ENCODE measurements around the gene NCOA5.

NCOA5 gene

GRCh38 chr20:46127396-46128010 is 37.7 kb upstream of the NCOA5 start:
- H3K23ac ChIP-seq (ENCODE audit: low read depth, low read length, poor library complexity) = no peak overlapping the region
- peaks cover 0 to 34% (median 16%) of the 10 kb centered on the region in 3 experiments for H3K27me3 ChIP-seq (ENCODE audit: control insufficient read depth in 3 of 3, insufficient read depth in 3 of 3, low read depth in 1 of 3, low read length in 3 of 3)
- no peak overlapping the region for H2BK12ac ChIP-seq (ENCODE audit: low read length)
- no peak overlapping the region for H2BK5ac ChIP-seq (ENCODE audit: low read length)
- H3K4me3 ChIP-seq (ENCODE audit: low read length in 2 of 2) = no peak overlapping the region
- no peak overlapping the region for H2BK15ac ChIP-seq (ENCODE audit: low read length)
- no peak overlapping the region for H3K4me2 ChIP-seq (ENCODE audit: insufficient read depth, low read length, poor library complexity, severe bottlenecking)
- H2AK5ac ChIP-seq (ENCODE audit: low read depth, low read length) = no peak overlapping the region
- no peak overlapping the region for H3K4ac ChIP-seq (ENCODE audit: low read length)
- DNase-seq (ENCODE audit: low spot score) = no peak
- no peak overlapping the region for H2AFZ ChIP-seq (ENCODE audit: low read length)
- no peak overlapping the region for H3K27ac ChIP-seq (replicated peaks; ENCODE audit: low read length)
- H3K4me1 ChIP-seq (ENCODE audit: control insufficient read depth in 2 of 2, insufficient read depth in 1 of 2, low read depth in 1 of 2, low read length in 2 of 2) = no peaks in the 10 kb centered on the region
- no CpG with 5 or more reads among the region's 11 CpGs for WGBS, 2 donors (ENCODE audit: extremely low coverage in 2 of 2, insufficient read length in 2 of 2, insufficient replicate concordance in 1 of 2)
- peaks cover 0 to 3% of the 10 kb centered on the region in 2 donors for H3K36me3 ChIP-seq (replicated peaks in 1 of 2; ENCODE audit: control insufficient read depth in 2 of 2, insufficient read depth in 2 of 2, low read length in 2 of 2)
- no peak overlapping the region for H3K14ac ChIP-seq (ENCODE audit: low read length)
- no peak overlapping the region for H2BK120ac ChIP-seq (ENCODE audit: low read depth, low read length)
- H3K79me1 ChIP-seq (ENCODE audit: low read depth, low read length) = no peaks in the 10 kb centered on the region
- H4K91ac ChIP-seq (ENCODE audit: low read depth, low read length, poor library complexity) = no peak overlapping the region
- no peak overlapping the region for H4K8ac ChIP-seq (ENCODE audit: low read depth, low read length)
- no peak overlapping the region for H3K9ac ChIP-seq (ENCODE audit: low read depth, low read length, poor library complexity)
- no peak overlapping the region for H3K18ac ChIP-seq (ENCODE audit: low read length)
- H3K9me3 ChIP-seq (replicated peaks in 1 of 2; ENCODE audit: control insufficient read depth in 2 of 2, insufficient read depth in 1 of 2, low read depth in 1 of 2, low read length in 2 of 2) = no peaks in the 10 kb centered on the region

GRCh38 chr20:46126440-46127056 is 36.8 kb upstream of the NCOA5 start:
- Histone ChIP-seq H2BK12ac (ENCODE audit: low read length) (no peak overlapping the region), H2BK120ac (ENCODE audit: low read depth, low read length) (no peak overlapping the region), H3K4me2 (ENCODE audit: insufficient read depth, low read length, poor library complexity, severe bottlenecking) (no peak overlapping the region), H3K27ac (replicated peaks; ENCODE audit: low read length) (no peak overlapping the region), H2BK5ac (ENCODE audit: low read length) (no peak overlapping the region), H4K91ac (ENCODE audit: low read depth, low read length, poor library complexity) (no peak overlapping the region), H3K9me3 (replicated peaks in 1 of 2; ENCODE audit: control insufficient read depth in 2 of 2, insufficient read depth in 1 of 2, low read depth in 1 of 2, low read length in 2 of 2) (no peaks in the 10 kb centered on the region), H2AK5ac (ENCODE audit: low read depth, low read length) (no peak overlapping the region), H3K23ac (ENCODE audit: low read depth, low read length, poor library complexity) (no peak overlapping the region), H3K36me3 (replicated peaks in 1 of 2; ENCODE audit: control insufficient read depth in 2 of 2, insufficient read depth in 2 of 2, low read length in 2 of 2) (peaks cover 0 to 4% of the 10 kb centered on the region in 2 donors), H3K4ac (ENCODE audit: low read length) (no peak overlapping the region), H2BK15ac (ENCODE audit: low read length) (no peak overlapping the region), H3K14ac (ENCODE audit: low read length) (no peak overlapping the region), H3K4me3 (ENCODE audit: low read length in 2 of 2) (no peak overlapping the region), H3K27me3 (ENCODE audit: control insufficient read depth in 3 of 3, insufficient read depth in 3 of 3, low read depth in 1 of 3, low read length in 3 of 3) (peaks cover 0 to 28% (median 11%) of the 10 kb centered on the region in 3 experiments), H3K4me1 (ENCODE audit: control insufficient read depth in 2 of 2, insufficient read depth in 1 of 2, low read depth in 1 of 2, low read length in 2 of 2) (no peaks in the 10 kb centered on the region), H3K18ac (ENCODE audit: low read length) (no peak overlapping the region), H4K8ac (ENCODE audit: low read depth, low read length) (no peak overlapping the region), H2AFZ (ENCODE audit: low read length) (no peak overlapping the region), H3K79me1 (ENCODE audit: low read depth, low read length) (no peaks in the 10 kb centered on the region), H3K9ac (ENCODE audit: low read depth, low read length, poor library complexity) (no peak overlapping the region)
- no CpG with 5 or more reads among the region's 5 CpGs for WGBS, 2 donors (ENCODE audit: extremely low coverage in 2 of 2, insufficient read length in 2 of 2, insufficient replicate concordance in 1 of 2)
- no peak for DNase-seq (ENCODE audit: low spot score)

- no peak overlapping the region for H3K9ac ChIP-seq (ENCODE audit: low read depth, low read length, poor library complexity)
- H2BK15ac ChIP-seq (ENCODE audit: low read length) = no peak overlapping the region
- no peak overlapping the region for H2AK5ac ChIP-seq (ENCODE audit: low read depth, low read length)
- no peak overlapping the region for H2BK12ac ChIP-seq (ENCODE audit: low read length)
- no peak overlapping the region for H4K91ac ChIP-seq (ENCODE audit: low read depth, low read length, poor library complexity)
- H3K14ac ChIP-seq (ENCODE audit: low read length) = no peak overlapping the region
- peaks cover 0 to 4% of the 10 kb centered on the region in 2 donors for H3K36me3 ChIP-seq (replicated peaks in 1 of 2; ENCODE audit: control insufficient read depth in 2 of 2, insufficient read depth in 2 of 2, low read length in 2 of 2)
- DNase-seq (ENCODE audit: low spot score) = no peak
- H2BK5ac ChIP-seq (ENCODE audit: low read length) = no peak overlapping the region
- no peak overlapping the region for H3K27ac ChIP-seq (replicated peaks; ENCODE audit: low read length)
- no peak overlapping the region for H3K4me2 ChIP-seq (ENCODE audit: insufficient read depth, low read length, poor library complexity, severe bottlenecking)
- no peak overlapping the region for H2AFZ ChIP-seq (ENCODE audit: low read length)
- H3K4me3 ChIP-seq (ENCODE audit: low read length in 2 of 2) = no peak overlapping the region
- H3K18ac ChIP-seq (ENCODE audit: low read length) = no peak overlapping the region
- no peaks in the 10 kb centered on the region for H3K4me1 ChIP-seq (ENCODE audit: control insufficient read depth in 2 of 2, insufficient read depth in 1 of 2, low read depth in 1 of 2, low read length in 2 of 2)
- no peaks in the 10 kb centered on the region for H3K9me3 ChIP-seq (replicated peaks in 1 of 2; ENCODE audit: control insufficient read depth in 2 of 2, insufficient read depth in 1 of 2, low read depth in 1 of 2, low read length in 2 of 2)
- no peak overlapping the region for H3K4ac ChIP-seq (ENCODE audit: low read length)
- H3K79me1 ChIP-seq (ENCODE audit: low read depth, low read length) = no peaks in the 10 kb centered on the region
- no CpG with 5 or more reads among the region's 11 CpGs for WGBS, 2 donors (ENCODE audit: extremely low coverage in 2 of 2, insufficient read length in 2 of 2, insufficient replicate concordance in 1 of 2)
- H3K27me3 ChIP-seq (ENCODE audit: control insufficient read depth in 3 of 3, insufficient read depth in 3 of 3, low read depth in 1 of 3, low read length in 3 of 3) = peaks cover 0 to 27% (median 2%) of the 10 kb centered on the region in 3 experiments
- no peak overlapping the region for H4K8ac ChIP-seq (ENCODE audit: low read depth, low read length)
- H2BK120ac ChIP-seq (ENCODE audit: low read depth, low read length) = no peak overlapping the region
- no peak overlapping the region for H3K23ac ChIP-seq (ENCODE audit: low read depth, low read length, poor library complexity)
These were observed 33.9 kb upstream of the NCOA5 start for GRCh38 chr20:46123482-46124245.

All from neuronal stem cell (in vitro differentiated cells).